SK-N-SH (cell line): ENCODE measurements around the gene TAF13. TPM values are rescaled to one million over a fixed set of nuclear protein-coding genes. Genes with fewer than 3 reads are reported as not detected.

Source experiments
- CTCF ChIA-PET: fragments of 300-600, 350-600 bp; formaldehyde crosslinking; extraction: SDS; loops from one replicate; lab custom pipeline; 2021; lab: Yijun Ruan, JAX
- POLR2A ChIA-PET: fragments of 350-600 bp; sonication (Branson Sonifier 250); formaldehyde crosslinking; extraction: SDS; loops from one replicate; lab custom pipeline; 2020; ENCODE audit warnings: antibody characterized with exemption, inconsistent platforms; lab: Yijun Ruan, JAX
- DNase-seq: peaks from one replicate; pipeline ENCODE4 v3.0.0; 2012
- H2AFZ ChIP-seq: fragments of 200-600 bp; sonication (generic); 2 replicates; pipeline ENCODE4 v1.8.1; 2016; ENCODE audit warnings: antibody characterized with exemption, mild to moderate bottlenecking, low read depth
- H3F3A ChIP-seq: fragments of 200-600 bp; sonication (generic); replicated peaks from 2 replicates; pipeline ENCODE3; 2016; ENCODE audit warnings: antibody characterized with exemption, mild to moderate bottlenecking; ENCODE audit not compliant: insufficient read depth
- H3K27ac ChIP-seq, 2 experiments: fragments of 200-500 bp in 1 of 2; fragments of 200-600 bp in 1 of 2; sonication (Bioruptor generic) in 1 of 2; sonication (generic), shearing (Covaris generic) in 1 of 2; 2 replicates each; pipeline versions ENCODE4 v1.5.1 to v1.6.1; 2014 to 2016; ENCODE audit warnings: low read depth in 2 of 2, inconsistent platforms in 1 of 2, low read length in 1 of 2, mild to moderate bottlenecking in 1 of 2, mixed read lengths in 1 of 2
- H3K27me3 ChIP-seq: fragments of 200-600 bp; sonication (generic), shearing (Covaris generic); 2 replicates; pipeline ENCODE4 v1.6.1; 2016; ENCODE audit warnings: mixed run types; ENCODE audit not compliant: insufficient read depth
- H3K36me3 ChIP-seq, 2 experiments: fragments of 200-500 bp in 1 of 2; fragments of 200-600 bp in 1 of 2; sonication (Bioruptor generic) in 1 of 2; sonication (generic) in 1 of 2; replicated peaks in 1 of 2; 2 replicates each; pipeline versions ENCODE3 to v1.5.1; 2014 to 2016; ENCODE audit warnings: low read length in 1 of 2, mild to moderate bottlenecking in 1 of 2; ENCODE audit not compliant: insufficient read depth in 2 of 2, control insufficient read depth in 1 of 2
- H3K4me1 ChIP-seq, 2 experiments: fragments of 200-500 bp in 1 of 2; fragments of 200-600 bp in 1 of 2; sonication (Bioruptor generic) in 1 of 2; sonication (generic), shearing (Covaris generic) in 1 of 2; 2 replicates each; pipeline versions ENCODE4 v1.5.1 to v1.6.1; 2014 to 2016; ENCODE audit warnings: low read depth in 1 of 2, low read length in 1 of 2, mixed run types in 1 of 2; ENCODE audit not compliant: insufficient read depth in 2 of 2, control insufficient read depth in 1 of 2
- H3K4me2 ChIP-seq: fragments of 200-600 bp; sonication (generic), shearing (Covaris generic); 2 replicates; pipeline ENCODE4 v1.6.1; 2017; ENCODE audit warnings: mixed run types
- H3K4me3 ChIP-seq, 2 experiments: fragments of 200-500 bp in 1 of 2; fragments of 200-600 bp in 1 of 2; sonication (Bioruptor generic) in 1 of 2; sonication (generic), shearing (Covaris generic) in 1 of 2; 2 replicates each; pipeline versions ENCODE4 v1.5.1 to v1.8.1; 2014 to 2016; ENCODE audit warnings: low read depth in 2 of 2, inconsistent platforms in 1 of 2, low read length in 1 of 2, mild to moderate bottlenecking in 1 of 2, mixed read lengths in 1 of 2, moderate library complexity in 1 of 2
- H3K79me2 ChIP-seq: fragments of 200-600 bp; sonication (generic); 2 replicates; pipeline ENCODE4 v1.8.1; 2017; ENCODE audit warnings: mild to moderate bottlenecking; ENCODE audit not compliant: insufficient read depth
- H3K9ac ChIP-seq: fragments of 200-600 bp; sonication (generic); 2 replicates; pipeline ENCODE4 v1.6.1; 2017; ENCODE audit warnings: mixed run types
- H3K9me2 ChIP-seq: fragments of 200-600 bp; sonication (generic); 2 replicates; pipeline ENCODE4 v1.6.1; 2017; ENCODE audit warnings: mixed run types
- H3K9me3 ChIP-seq: fragments of 200-600 bp; sonication (generic); 2 replicates; pipeline ENCODE4 v1.6.1; 2017; ENCODE audit warnings: mixed run types, mild to moderate bottlenecking, moderate library complexity
- H4K20me1 ChIP-seq: fragments of 200-600 bp; sonication (generic); 2 replicates; pipeline ENCODE4 v1.6.1; 2017; ENCODE audit warnings: mild to moderate bottlenecking, mixed run types; ENCODE audit not compliant: insufficient read depth
- CHD2 ChIP-seq: fragments of 150-350 bp; IDR thresholded peaks from 2 replicates; pipeline ENCODE4 v1.6.1; 2018; ENCODE audit warnings: low read length; ENCODE audit not compliant: partially characterized antibody
- CTCF ChIP-seq: fragments of 200-600 bp; sonication (generic); IDR thresholded peaks from 2 replicates; pipeline ENCODE4 v1.6.1; 2017; ENCODE audit warnings: antibody characterized with exemption, mild to moderate bottlenecking, moderate library complexity
- EZH2phosphoT487 ChIP-seq: fragments of 200-600 bp; sonication (generic); IDR thresholded peaks from 2 replicates; pipeline ENCODE4 v1.6.1; 2017; ENCODE audit warnings: low read depth, mixed run types, mild to moderate bottlenecking, antibody characterized with exemption, moderate library complexity, borderline replicate concordance
- FOSL2 ChIP-seq: IDR thresholded peaks from 2 replicates; pipeline ENCODE4 v1.4.0; 2012; ENCODE audit warnings: low read depth, mild to moderate bottlenecking, moderate library complexity, borderline replicate concordance
- FOXJ3 ChIP-seq: sonication (generic); formaldehyde crosslinking; IDR thresholded peaks from 2 replicates; pipeline ENCODE4 v1.5.1; 2020; ENCODE audit warnings: mild to moderate bottlenecking, missing genetic modification reagents
- FOXM1 ChIP-seq: IDR thresholded peaks from 2 replicates; pipeline ENCODE4 v1.4.0; 2012; ENCODE audit warnings: low read depth, mild to moderate bottlenecking
- GABPA ChIP-seq: IDR thresholded peaks from 2 replicates; pipeline ENCODE4 v1.4.0; 2012; ENCODE audit warnings: low read depth, mild to moderate bottlenecking
- JUND ChIP-seq: IDR thresholded peaks from 2 replicates; pipeline ENCODE4 v1.4.0; 2012
- MAX ChIP-seq: IDR thresholded peaks from 2 replicates; pipeline ENCODE4 v1.4.0; 2012; ENCODE audit warnings: low read depth
- MEF2A ChIP-seq: IDR thresholded peaks from 2 replicates; pipeline ENCODE4 v1.4.0; 2012; ENCODE audit warnings: low read depth, borderline replicate concordance
- MXI1 ChIP-seq: IDR thresholded peaks from 2 replicates; pipeline ENCODE4 v1.6.1; 2012; ENCODE audit warnings: mild to moderate bottlenecking, low read depth, low read length, improper control_type of control experiment
- NRF1 ChIP-seq: IDR thresholded peaks from 2 replicates; pipeline ENCODE4 v1.6.1; 2012; ENCODE audit warnings: low read depth, mild to moderate bottlenecking, low read length
- PBX3 ChIP-seq: IDR thresholded peaks from 2 replicates; pipeline ENCODE4; 2012
- RAD21 ChIP-seq: IDR thresholded peaks from 2 replicates; pipeline ENCODE4 v1.6.1; 2012; ENCODE audit warnings: mild to moderate bottlenecking, low read length
- RCOR1 ChIP-seq: fragments of 150-350 bp; IDR thresholded peaks from 2 replicates; pipeline ENCODE4 v1.6.1; 2017; ENCODE audit warnings: antibody characterized with exemption, low read length
- REST ChIP-seq: IDR thresholded peaks from 2 replicates; pipeline ENCODE4 v1.6.1; 2012; ENCODE audit warnings: mild to moderate bottlenecking, low read depth, low read length, moderate library complexity
- RFX5 ChIP-seq: IDR thresholded peaks from 2 replicates; pipeline ENCODE4 v1.6.1; 2012; ENCODE audit warnings: mild to moderate bottlenecking, improper control_type of control experiment, low read length
- RXRA ChIP-seq: IDR thresholded peaks from 2 replicates; pipeline ENCODE4 v1.4.0; 2012; ENCODE audit warnings: low read depth, mild to moderate bottlenecking, borderline replicate concordance
- SMC3 ChIP-seq: IDR thresholded peaks from 2 replicates; pipeline ENCODE4 v1.6.1; 2012; ENCODE audit warnings: low read depth, low read length, improper control_type of control experiment
- TAF1 ChIP-seq: IDR thresholded peaks from 2 replicates; pipeline ENCODE4 v1.6.1; 2012; ENCODE audit warnings: low read depth, mild to moderate bottlenecking, low read length, moderate library complexity, borderline replicate concordance
- TCF12 ChIP-seq: IDR thresholded peaks from 2 replicates; pipeline ENCODE4 v1.4.0; 2012
- TEAD4 ChIP-seq: IDR thresholded peaks from 2 replicates; pipeline ENCODE4 v1.4.0; 2012; ENCODE audit warnings: mild to moderate bottlenecking, borderline replicate concordance; ENCODE audit not compliant: insufficient read depth
- ZBTB33 ChIP-seq: IDR thresholded peaks from 2 replicates; pipeline ENCODE4 v1.4.0; 2012; ENCODE audit warnings: low read depth, borderline replicate concordance
- WGBS: methylation state at CpG from one replicate; pipeline ENCODE4 v1.1.6; 2017; ENCODE audit warnings: low lambda C conversion rate; 5-methylcytosine and 5-hydroxymethylcytosine counted together
- polyA plus RNA-seq, 3 experiments: library from polyadenylated mRNA; depleted of rRNA; stranded (reverse); fragments of >200 nt; gene quantifications; 2 replicates each; pipeline ENCODE4 v1.2.3, GENCODE V29; 2012

TAF13 gene
- 16.0 and 21.9 TPM in 2 replicates for polyA plus RNA-seq (2012; rRNA removed)
- polyA plus RNA-seq (2012; cell fraction: cytosol; rRNA removed) = 32.1 and 65.7 TPM in 2 replicates
- 3.1 and 6.7 TPM in 2 replicates for polyA plus RNA-seq (2012; cell fraction: nucleus; rRNA removed)

GRCh38 chr1:109075531-109076490 is at the start of gene TAF13:
Gene TAF13, minus strand, starts transcription at chr1:109076003. Its CDS starts 56 bp downstream, at chr1:109075947.
- H3K9me2 ChIP-seq = no peaks in the 10 kb centered on the region
- H3K27ac ChIP-seq = peak within 1 kb of the TSS; percentile 95 to 97
- peaks cover 47% of the 10 kb centered on the region for H3K79me2 ChIP-seq
- H3K9ac ChIP-seq = peak within 1 kb of the TSS; percentile 91
- 4% methylated on average over 37 of the region's 39 CpGs for WGBS
- peak within 1 kb of the TSS; percentile 96 for H2AFZ ChIP-seq
- ChIA-PET POLR2A (interaction anchor here (0.6 to 1.6 kb wide), 11 partner anchors 10 to 384 kb away, joined by 3 to 28 read pairs (median 5); partner anchors contain the start of genes ELAPOR1, PRPF38B, SARS1 and TMEM167B), CTCF (interaction anchor here (1.1 to 2.7 kb wide), 4 partner anchors 15 to 36 kb away, joined by 3 to 18 read pairs (median 4); partner anchors contain the start of gene TMEM167B)
- no peaks in the 10 kb centered on the region for H3K9me3 ChIP-seq
- H3K27me3 ChIP-seq = no peaks in the 10 kb centered on the region
- H3K36me3 ChIP-seq = peaks cover 6 to 14% of the 10 kb centered on the region in 2 experiments
- H3K4me2 ChIP-seq = peak within 1 kb of the TSS; percentile 78
- peak within 1 kb of the TSS; percentile 81 to 83 for H3K4me3 ChIP-seq
- no peaks in the 10 kb centered on the region; a peak in 2 of 4 replicates for H3K4me1 ChIP-seq
- 0 out of 2 replicates have a peak, but pooled peaks cover 6% of the 10 kb centered on the region for H4K20me1 ChIP-seq
- DNase-seq = peak; percentile 96
- peaks cover 6% of the 10 kb centered on the region for H3F3A ChIP-seq
- TF ChIP-seq TCF12 = peak; percentile 24; the same call in 1 of the 2 replicates
- TF ChIP-seq CTCF = peak; percentile 22
- no peak for TF ChIP-seq NRF1
- no peak for TF ChIP-seq TEAD4
- TF ChIP-seq FOXJ3 (CRISPR knock-in tag) = no peak
- TF ChIP-seq EZH2phosphoT487 = no peak
- TF ChIP-seq PBX3 = peak; percentile 51; the same call in 1 of the 2 replicates
- no peak for TF ChIP-seq JUND
- no peak; the same call in 1 of the 2 replicates for TF ChIP-seq FOSL2
- peak; percentile 28; the same call in 1 of the 2 replicates for TF ChIP-seq REST
- TF ChIP-seq FOXM1 = no peak
- peak; percentile 97 for TF ChIP-seq MXI1
- peak; percentile 96 for TF ChIP-seq MAX
- no peak for TF ChIP-seq RXRA
- no peak for TF ChIP-seq SMC3
- peak; percentile 74; the same call in 1 of the 2 replicates for TF ChIP-seq ZBTB33
- TF ChIP-seq CHD2 = peak; percentile 93
- TF ChIP-seq MEF2A = no peak
- TF ChIP-seq GABPA = peak; percentile 96
- TF ChIP-seq RCOR1 = no peak
- no peak for TF ChIP-seq RAD21
- TF ChIP-seq RFX5 = no peak
- TF ChIP-seq TAF1 = peak; percentile 86
